GM19468 (cell line): ENCODE measurements around the gene DGCR6L.
"Not testable (repeated sequence)": the region's sequence is repeated elsewhere in the genome, so short reads cannot be mapped to it uniquely, and the experiment has no call there.

Experiments used
- ATAC-seq: cut with Tn5 transposase; IDR thresholded peaks from one replicate; pipeline ENCODE4 v1.9.1; 2021; ENCODE audit warnings: mild to moderate bottlenecking, moderate library complexity, moderate number of reproducible peaks; ENCODE audit not compliant: unreplicated experiment; ENCODE audit errors: extremely low read depth

DGCR6L gene

GRCh38 chr22:20319745-20320658 is at the start of gene DGCR6L:
DGCR6L (minus strand) TSS chr22:20320060; CDS start chr22:20319988, 72 bp downstream.
- ATAC-seq: peak; percentile 47

DNA sequence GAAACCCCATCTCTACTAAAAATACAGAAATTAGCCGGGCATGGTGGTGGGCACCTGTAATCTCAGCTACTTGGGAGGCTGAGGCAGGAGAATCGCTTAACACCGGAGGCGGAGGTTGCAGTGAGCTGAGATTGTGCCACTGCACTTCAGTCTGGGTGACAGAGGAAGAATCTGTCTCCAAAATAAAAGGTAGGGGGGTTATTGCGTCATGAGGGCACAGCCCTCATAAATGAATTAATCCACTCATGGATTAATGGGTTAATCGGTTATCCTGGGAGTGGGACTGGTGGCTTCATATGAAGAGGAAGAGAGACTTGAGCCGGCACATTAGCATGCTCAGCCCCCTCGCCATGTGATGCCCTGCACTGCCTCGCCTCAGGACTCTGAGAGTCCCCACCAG is 49.0 kb upstream of the DGCR6L start:
- not testable (repeated sequence) for ATAC-seq

DNA sequence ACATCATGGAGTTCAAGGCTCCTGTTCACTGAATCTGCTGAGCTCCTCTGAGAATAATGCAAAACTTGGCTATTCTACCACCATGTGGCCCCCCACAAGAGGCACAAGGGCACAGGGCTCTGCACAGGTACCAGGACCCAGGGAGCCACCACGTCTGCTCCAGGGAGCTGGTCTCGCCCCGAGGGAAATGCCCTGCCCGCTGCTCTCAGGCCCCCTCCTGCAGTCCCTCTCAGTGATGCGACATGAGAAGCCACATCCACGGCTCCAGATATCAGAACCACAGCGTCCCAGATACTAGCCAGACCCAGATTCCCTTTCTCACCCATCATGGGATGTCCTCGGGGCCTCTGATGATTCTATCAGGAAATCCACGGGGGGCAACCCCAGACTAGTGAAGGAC is 47.0 kb upstream of the DGCR6L start:
- ATAC-seq: not testable (repeated sequence)

DNA sequence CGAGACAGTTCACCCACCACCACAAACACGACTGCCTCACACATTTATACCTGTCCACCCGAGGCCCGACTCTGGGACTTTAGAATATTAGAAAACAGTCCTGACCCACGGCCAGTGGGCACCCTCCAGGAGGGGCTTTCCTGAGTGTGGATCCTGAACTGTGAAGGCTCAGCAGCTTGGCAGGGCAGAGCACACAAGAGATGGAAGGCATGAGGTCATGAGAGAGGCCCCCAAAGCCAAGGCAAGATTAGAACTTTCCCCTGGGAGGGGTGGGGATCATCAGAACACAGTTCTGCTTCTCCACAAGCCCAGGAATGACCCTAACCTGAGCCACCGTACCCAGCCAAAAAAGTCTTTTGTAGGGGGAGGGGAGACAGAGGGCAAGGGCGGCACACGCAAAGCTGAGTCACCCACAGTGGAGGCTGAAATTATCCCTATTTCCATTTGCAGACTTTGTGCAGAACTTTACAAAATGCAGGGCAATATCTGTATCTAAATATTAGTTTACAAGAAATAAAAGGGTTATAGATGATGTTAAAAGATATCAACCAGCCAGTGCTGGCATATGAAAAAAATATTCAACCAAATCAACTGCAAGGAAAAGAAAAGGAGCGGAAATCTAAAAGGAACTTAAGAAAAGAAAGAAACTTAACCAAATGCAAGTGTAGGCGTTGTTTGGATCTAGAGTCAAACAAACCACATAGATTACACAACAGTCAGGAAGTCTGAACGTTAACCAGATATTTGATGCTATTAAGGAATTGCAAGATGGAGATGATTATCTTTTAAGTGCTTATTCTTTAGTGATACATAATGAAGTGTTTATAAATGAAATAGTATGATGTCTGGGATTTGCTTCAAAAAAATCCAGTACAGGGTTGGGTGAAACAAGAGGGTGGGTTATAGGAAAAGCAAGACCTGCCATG is 44.7 kb upstream of the DGCR6L start:
- not testable (repeated sequence) for ATAC-seq

DNA sequence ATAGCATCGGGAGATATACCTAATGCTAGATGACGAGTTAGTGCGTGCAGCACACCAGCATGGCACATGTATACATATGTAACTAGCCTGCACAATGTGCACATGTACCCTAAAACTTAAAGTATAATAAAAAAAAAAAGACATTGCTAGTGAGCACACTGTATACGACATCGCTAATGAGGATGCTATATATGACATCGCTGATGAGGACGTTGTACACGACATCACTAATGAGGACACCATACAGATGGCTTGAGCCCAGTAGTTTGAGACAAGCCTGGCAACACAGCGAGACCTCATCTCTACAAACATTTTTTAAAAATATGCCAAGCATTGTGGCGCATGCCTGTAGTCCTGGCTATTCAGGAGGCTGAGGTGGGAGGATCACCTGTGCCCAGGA is 42.5 kb upstream of the DGCR6L start:
- ATAC-seq: not testable (repeated sequence)

DNA sequence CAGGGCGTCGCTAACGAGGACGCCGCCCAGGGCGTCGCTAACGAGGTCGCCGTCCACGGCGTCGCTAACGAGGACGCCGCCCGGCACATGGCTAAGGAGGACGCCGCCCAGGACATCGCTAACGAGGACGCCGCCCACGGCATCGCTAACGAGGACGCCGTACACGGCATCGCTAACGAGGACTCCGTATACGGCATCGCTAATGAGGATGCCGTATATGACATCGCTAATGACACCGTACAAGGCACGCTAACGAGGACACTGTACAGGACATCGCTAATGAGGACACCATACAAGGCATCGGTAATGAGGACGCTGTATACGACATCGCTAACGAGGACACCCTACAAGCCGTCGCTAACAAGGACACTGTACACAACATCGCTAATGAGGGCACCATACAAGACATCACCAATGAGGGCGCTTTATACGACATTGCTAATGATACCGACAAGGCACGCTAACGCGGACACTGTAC is 41.9 kb upstream of the DGCR6L start:
- not testable (repeated sequence) for ATAC-seq

GRCh38 chr22:20360866-20361751 is 41.2 kb upstream of the DGCR6L start:
- not testable (repeated sequence) for ATAC-seq

DNA sequence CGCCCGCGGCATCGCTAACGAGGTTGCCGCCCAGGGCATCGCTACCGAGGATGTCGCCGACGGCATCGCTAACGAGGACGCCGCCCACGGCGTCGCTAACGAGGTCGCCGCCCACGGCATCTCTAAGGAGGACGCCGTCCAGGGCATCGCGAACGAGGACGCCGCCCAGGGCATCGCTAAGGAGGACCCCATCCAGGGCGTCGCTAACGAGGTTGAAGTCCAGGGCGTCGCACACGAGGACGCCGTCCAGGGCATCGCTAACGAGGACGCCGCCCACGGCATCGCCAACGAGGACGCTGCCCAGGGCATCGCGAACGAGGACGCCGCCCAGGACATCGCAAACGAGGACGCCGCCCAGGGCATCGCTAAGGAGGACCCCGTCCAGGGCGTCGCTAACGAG is 40.4 kb upstream of the DGCR6L start:
- ATAC-seq: not testable (repeated sequence)

GRCh38 chr22:20358503-20359239 is 38.8 kb upstream of the DGCR6L start:
- not testable (repeated sequence) for ATAC-seq

- not testable (repeated sequence) for ATAC-seq
Measured at GRCh38 chr22:20357967-20358366, 38.1 kb upstream of the DGCR6L start.

DNA sequence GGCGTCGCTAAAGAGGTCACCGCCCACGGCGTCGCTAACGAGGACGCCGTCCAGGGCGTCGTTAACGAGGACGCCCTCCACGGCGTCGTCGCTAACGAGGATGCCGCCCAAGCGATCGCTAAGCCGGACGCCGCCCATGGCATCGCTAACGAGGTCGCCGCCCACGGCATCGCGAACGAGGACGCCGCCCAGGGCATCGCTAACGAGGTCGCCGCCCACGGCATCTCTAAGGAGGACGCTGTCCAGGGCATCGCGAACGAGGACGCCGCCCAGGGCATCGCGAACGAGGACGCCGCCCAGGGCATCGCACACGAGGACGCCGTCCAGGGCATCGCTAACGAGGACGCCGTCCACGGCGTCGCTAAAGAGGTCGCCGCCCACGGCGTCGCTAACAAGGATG is 37.0 kb upstream of the DGCR6L start:
- ATAC-seq: not testable (repeated sequence)

DNA sequence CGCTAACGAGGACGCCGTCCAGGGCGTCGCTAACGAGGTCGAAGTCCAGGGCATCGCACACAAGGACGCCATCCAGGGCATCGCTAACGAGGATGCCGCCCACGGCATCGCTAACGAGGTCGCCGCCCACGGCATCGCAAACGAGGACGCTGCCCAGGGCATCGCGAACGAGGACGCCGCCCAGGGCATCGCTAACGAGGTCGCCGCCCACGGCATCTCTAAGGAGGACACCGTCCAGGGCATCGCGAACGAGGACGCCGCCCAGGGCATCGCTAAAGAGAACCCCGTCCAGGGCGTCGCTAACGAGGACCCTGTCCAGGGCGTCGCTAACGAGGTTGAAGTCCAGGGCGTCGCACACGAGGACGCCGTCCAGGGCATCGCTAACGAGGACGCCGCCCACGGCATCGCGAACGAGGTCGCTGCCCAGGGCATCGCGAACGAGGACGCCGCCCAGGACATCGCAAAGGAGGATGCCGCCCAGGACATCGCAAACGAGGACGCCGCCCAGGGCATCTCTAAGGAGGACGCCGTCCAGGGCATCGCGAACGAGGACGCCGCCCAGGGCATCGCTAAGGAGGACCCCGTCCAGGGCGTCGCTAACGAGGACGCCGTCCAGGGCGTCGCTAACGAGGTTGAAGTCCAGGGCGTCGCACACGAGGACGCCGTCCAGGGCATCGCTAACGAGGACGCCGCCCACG is 36.2 kb upstream of the DGCR6L start:
- ATAC-seq: not testable (repeated sequence)

DNA sequence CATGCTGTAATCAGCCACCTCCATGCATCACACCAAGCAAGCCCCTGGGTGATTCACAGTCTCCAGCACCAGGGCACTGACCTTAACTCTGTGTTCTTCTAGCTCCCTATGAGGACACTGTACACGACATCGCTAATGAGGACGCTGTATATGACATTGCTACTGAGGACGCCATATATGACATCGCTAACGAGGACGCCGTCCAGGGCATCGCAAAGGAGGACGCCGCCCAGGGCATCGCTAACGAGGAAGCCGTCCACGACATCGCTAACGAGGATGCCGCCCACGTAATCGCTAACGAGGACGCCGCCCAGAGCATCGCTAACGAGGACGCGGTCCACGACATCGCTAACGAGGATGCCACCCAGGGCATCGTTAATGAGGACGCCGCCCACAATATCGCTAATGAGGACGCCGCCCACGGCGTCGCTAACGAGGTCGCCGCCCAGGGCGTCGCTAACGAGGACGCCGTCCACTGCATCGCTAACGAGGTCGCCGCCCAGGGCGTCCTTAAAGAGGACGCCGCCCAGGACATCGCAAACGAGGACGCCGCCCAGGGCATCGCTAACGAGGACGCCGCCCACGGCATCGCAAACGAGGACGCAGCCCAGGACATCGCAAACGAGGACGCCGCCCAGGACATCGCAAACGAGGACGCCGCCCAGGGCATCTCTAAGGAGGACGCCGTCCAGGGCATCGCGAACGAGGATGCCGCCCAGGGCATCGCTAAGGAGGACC is 34.5 kb upstream of the DGCR6L start:
- no peak for ATAC-seq

- not testable (repeated sequence) for ATAC-seq
Measured at GRCh38 chr22:20352536-20352935, 32.7 kb upstream of the DGCR6L start.

DNA sequence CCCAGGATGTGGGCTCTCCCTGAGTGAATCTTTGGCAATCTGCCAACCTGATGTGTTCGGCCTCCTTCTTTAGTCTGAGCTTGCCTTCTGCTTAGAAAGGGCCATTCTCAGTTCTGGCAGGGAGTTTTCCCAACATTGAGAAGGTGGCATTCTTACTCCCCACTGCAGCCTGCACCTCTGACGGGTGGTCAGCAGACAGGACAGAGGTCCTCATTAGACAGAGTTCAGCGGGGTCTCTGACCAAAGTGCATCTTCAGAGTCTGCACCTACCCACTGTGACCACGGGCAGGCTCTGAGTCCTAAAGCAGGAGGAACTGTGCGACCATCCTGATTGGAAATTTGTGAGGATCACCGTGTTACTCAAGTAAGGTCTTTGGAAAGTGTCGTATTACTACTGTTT is 26.7 kb upstream of the DGCR6L start:
- ATAC-seq: not testable (repeated sequence)

GRCh38 chr22:20338291-20338690 is 18.4 kb upstream of the DGCR6L start:
- not testable (repeated sequence) for ATAC-seq

GRCh38 chr22:20337807-20338206 is 17.9 kb upstream of the DGCR6L start:
- not testable (repeated sequence) for ATAC-seq

- not testable (repeated sequence) for ATAC-seq
Measured at GRCh38 chr22:20336561-20336960, 16.7 kb upstream of the DGCR6L start.
